Brain microvascular endothelial cell (primary cell): Measurements from ENCODE around the gene MAD1L1.

Experiments used
- DNase-seq: peaks from one replicate; pipeline ENCODE4 v3.0.0-alpha.2; 2020
- H3K27ac ChIP-seq: fragments of 250-450 bp; sonication (Bioruptor Pico); 2 replicates; pipeline ENCODE4 v1.5.1; 2020; ENCODE audit warnings: mild to moderate bottlenecking, moderate library complexity
- H3K27me3 ChIP-seq: fragments of 250-450 bp; sonication (Bioruptor Pico); replicated peaks from 2 replicates; pipeline ENCODE4 v1.5.1; 2020; ENCODE audit warnings: mild to moderate bottlenecking
- H3K36me3 ChIP-seq: fragments of 250-450 bp; sonication (Bioruptor Pico); replicated peaks from 2 replicates; pipeline ENCODE4 v1.5.1; 2020; ENCODE audit warnings: mild to moderate bottlenecking
- H3K4me3 ChIP-seq: 2 replicates; pipeline ENCODE4 v1.5.1; 2011; ENCODE audit warnings: low read depth, mild to moderate bottlenecking, control low read depth, low read length, moderate library complexity
- CTCF ChIP-seq: IDR thresholded peaks from 2 replicates; pipeline ENCODE4 v1.5.1; 2011; ENCODE audit warnings: low read depth, mild to moderate bottlenecking, moderate library complexity, low read length, control low read depth, inconsistent platforms; ENCODE audit errors: missing control alignments
- in situ Hi-C: cut with HindIII; loops from 2 replicates; pipeline ENCODE4 v1.10.0; 2017; ENCODE audit warnings: low sequenced_read_pairs, low pct_ligation_motif_present

The MAD1L1 gene

DNA sequence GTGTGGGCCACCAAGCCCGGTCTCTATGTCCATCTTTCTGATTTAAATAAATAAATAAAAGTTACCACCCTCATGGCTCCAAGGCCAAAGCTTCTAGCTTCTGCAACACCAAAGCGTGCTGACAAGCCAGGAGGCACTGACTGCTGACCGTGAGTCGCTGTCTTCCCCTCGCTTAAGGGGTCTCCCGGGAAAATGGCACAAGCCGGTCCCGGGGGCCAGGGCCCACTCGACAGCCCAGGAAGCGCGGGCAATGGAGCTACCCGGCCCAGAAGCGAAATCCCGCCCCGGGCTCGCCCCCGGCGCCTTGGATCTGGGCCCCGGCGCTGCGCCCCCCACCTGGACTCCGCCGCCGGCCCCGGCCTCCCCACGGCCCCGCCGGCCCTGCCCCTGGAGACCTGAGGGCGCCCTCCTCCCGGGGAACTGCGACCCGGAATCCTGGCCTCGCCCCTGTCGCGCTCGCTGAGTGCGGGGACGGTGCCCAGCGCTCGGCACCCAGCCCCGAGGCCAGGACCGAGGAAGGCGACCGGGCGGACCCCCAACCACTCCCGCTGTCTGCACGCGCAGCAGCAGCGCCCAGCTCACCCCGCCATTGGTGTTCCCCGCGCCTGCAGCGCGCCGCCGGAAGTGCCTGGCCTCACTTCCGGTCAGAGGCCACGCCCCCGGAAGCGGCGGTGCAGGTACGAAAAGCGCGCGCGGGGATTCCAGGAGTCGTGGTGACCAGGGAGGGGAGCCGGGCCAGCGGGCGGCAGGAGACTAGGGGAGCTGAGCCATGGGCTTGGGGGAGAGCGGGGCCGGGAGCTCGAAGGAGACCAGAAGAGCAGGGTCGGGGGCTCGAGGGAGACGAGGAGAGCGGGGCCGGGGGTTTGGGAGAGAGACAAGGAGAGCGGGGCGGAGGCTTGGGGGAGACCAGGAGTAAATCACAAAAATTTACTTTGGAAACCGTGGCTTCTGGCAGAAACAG, 9.1 kb upstream of the MAD1L1 start, which contains the start of the genes MRM2 and NUDT1:
MRM2 (minus strand) TSS at position 626 of the 961 bp plus-strand sequence; CDS start at position 590, 36 bp downstream.
NUDT1 (plus strand) TSS at position 647 of the 961 bp plus-strand sequence. CDS start 2,349 bp downstream, outside the sequence.
- peak within 1 kb of the TSS; percentile 83 for H3K4me3 ChIP-seq
- peak; percentile 45 for DNase-seq

DNA sequence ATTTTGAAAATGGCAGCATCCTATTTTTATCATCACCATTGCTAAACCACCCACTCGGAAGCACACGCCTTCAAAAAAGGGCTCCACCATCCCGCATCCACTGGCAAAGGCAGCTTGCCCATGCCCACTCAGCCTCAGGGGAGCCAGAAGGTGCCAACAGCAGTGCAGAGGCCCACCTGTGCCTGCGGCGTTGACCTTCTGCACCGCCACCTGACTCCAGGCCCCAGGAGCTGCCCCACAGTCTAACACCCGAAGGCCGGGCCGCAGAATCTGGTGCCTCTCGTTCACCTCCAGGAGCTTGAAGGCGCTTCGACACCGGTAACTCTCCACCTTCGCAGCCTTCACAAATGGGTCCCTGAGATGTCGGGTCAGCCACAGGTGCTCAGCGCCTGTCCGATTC, 6.5 kb upstream of the MAD1L1 start:
- DNase-seq, result no peak
- no peak overlapping the region for H3K27ac ChIP-seq
- in situ Hi-C loops, result no loop called here
- H3K27me3 ChIP-seq, result no peaks in the 10 kb centered on the region
- H3K4me3 ChIP-seq, result no peak overlapping the region
- no peak for TF ChIP-seq CTCF
- peaks cover 32% of the 10 kb centered on the region for H3K36me3 ChIP-seq

More for the DNA sequence above, 9.1 kb upstream of the MAD1L1 start, which contains the start of the genes MRM2 and NUDT1:
- Histone ChIP-seq H3K27me3 (no peaks in the 10 kb centered on the region), H3K27ac (peak within 1 kb of the TSS; percentile 2), H3K36me3 (peaks cover 18% of the 10 kb centered on the region)
- no peak for TF ChIP-seq CTCF
- in situ Hi-C loops, result no loop called here

DNA sequence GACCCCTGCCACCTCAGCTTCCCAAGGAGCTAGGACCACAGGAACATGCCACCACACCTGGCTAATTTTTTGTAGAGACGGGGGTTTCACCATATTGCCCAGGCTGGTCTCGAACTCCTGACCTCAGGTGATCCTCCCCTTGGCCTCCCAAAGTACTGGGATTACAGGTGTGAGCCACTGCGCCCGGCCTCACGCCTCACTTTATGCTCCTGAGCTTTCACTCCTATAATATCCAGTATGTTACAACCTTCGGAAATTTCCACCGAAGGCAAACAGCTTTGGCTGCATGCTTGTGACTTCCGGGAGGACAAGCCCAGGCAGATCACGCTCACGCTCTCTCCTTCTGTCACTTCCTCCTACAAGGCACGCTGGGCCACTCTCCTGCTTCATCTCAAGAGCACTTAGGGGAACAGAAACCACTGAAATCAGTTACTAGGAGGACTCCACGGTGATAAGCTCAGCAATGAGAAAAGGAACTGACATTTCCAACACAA, 4.4 kb upstream of the MAD1L1 start:
- Histone ChIP-seq H3K4me3 (no peak overlapping the region), H3K27me3 (no peaks in the 10 kb centered on the region), H3K27ac (no peak overlapping the region), H3K36me3 (peaks cover 32% of the 10 kb centered on the region)
- no peak for TF ChIP-seq CTCF
- in situ Hi-C loops, result no loop called here
- no peak for DNase-seq

GRCh38 chr7:2233926-2234325, 1.2 kb upstream of the MAD1L1 start:
- Histone ChIP-seq H3K36me3 (peaks cover 26% of the 10 kb centered on the region), H3K27ac (peak overlapping the region; percentile 12), H3K4me3 (no peak overlapping the region), H3K27me3 (no peaks in the 10 kb centered on the region)
- no peak for TF ChIP-seq CTCF
- in situ Hi-C loops, result no loop called here
- no peak for DNase-seq

DNA sequence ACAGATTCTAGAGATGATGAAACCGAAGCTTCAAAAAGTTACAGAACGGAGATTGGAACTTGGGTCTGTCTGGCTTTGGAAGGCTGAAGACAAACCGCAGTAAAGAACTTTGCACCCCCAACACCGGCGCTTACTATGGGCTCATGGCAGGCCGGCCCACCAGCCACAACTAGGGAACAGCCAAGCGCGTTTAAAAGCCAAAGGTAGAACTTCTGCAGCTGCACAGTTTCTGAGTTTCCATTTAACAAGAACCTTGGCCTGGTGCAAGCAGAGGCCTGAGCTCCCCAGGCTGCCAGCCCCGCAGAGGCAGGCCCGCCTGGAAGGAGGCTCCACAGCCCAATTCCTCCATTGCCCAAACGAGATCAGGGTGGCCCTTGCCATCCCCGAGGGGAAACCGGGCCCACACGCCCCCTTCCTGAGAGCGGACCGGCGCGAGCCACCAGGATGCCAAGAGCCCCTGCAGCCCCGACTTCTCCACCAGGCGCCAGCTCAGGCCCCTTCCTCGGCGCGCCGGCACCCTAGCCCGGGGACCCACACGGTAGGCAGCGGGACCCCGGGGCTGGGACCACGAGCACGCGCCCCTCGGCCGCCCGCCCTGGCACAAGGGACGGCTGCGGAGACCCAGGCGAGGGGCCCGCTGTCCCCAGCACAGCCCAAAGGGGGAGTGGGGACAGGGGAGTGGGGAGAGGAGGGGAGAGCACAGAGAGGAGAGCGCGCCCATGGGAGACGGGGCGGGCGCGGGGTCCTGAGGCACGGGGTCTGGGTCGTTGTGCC, 566 bp downstream of the MAD1L1 start:
- DNase-seq, result no peak
- peaks cover 16% of the 10 kb centered on the region for H3K36me3 ChIP-seq
- no peaks in the 10 kb centered on the region for H3K27me3 ChIP-seq
- no peak for TF ChIP-seq CTCF
- H3K27ac ChIP-seq, result peak overlapping the region; percentile 61
- in situ Hi-C loops, result no loop called here
- H3K4me3 ChIP-seq, result peak overlapping the region; percentile 80
